Measurements from ENCODE around the gene C19orf25.
"Not testable (repeated sequence)": the region's sequence is repeated elsewhere in the genome, so short reads cannot be mapped to it uniquely, and the experiment has no call there.

The C19orf25 gene

DNA sequence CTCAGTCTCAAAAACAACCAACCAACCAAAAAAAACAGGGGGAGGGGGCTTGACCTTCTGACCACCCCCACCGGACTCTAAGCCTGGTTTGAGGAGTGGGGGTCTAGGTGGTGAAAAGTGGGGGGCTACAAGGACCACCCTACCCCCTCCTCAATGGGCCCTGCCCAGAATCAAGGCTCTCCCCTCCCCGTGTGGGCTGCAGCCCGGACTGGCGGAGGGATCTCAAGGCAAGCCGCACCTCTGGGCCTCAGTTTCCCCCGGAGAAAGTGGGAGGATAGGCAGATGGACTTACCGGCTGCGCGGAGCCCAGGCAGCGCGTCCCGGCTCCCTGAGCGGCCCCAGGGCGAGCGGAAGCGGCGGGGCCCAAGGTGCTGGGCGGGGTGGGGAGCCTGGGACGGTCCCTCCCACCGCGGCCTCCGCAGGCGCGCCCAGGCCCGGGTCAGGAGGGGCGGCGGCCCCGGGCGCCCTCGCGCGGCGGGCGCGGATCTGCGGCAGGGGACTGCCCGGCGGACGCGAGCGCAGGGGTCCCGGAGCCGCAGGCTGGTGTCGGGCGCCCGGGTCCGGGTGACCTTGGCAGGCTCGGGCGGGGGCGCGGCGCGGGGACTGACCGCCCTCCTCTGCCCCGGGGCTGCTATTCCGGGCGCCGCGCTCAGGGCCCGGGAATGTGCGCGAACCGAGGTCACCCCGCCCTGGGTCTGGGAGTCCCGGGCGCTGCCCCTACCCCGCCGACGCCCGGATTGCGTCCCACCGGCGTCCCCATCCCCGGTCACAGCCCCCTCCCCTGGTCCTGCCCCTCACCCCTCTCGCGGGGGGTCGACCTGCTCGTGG lies 33.9 kb upstream of the C19orf25 start, which contains the start of gene ADAMTSL5:
Gene ADAMTSL5 (minus strand): TSS at position 349 of the 828 bp plus-strand sequence. CDS start 2,076 bp downstream, outside the sequence.
- peak; percentile 51 to 65 for DNase-seq (ENCODE audit: low read depth in 2 of 2)

DNA sequence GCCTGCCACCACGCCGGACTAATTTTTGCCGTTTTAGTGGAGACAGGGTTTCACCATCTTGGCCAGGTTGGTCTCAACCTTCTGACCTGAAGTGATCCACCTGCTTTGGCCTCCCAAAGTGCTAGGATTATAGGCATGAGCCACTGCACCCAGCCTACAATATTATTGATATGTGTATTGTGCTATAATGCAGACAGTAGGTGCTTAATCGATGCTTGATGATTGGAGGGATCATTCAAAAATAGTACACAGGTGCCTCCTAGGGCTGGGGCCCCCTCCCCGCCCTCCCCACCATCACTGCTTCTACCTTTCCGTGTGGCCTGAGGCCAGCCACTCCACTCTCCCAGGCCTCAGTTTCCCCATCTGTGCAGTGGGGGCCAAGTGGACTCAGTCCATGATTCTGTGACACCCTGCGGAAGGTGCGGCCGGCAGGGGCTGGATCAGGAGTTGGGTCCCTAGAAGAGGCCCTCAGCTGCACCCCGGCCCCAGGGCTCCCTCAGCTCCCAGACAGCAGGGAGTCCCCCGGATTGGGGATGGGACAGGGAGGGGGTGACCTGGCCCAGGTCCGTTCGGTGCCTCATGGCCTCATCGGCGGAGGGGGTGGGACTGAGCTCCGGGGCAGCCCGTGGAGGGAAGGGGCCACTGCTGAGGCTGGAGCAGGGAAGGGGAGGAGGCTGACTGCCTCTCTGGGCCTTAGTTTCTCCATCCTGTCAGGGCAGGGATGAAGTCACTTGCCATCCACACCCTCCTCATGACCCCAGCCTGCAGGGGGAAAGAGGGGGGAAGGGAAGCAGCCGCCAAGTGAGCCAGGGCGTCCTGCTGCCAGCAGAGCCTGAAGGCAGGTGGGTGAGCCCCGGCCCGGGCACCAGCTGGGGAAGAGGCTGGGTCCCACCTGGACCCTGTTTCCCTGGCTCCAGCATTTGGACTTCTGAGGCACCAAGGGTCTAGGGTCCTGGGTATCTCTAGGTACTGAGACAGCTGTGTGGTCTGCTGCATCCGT lies 32.6 kb upstream of the C19orf25 start:
- no peak for DNase-seq (ENCODE audit: low read depth in 2 of 2)

DNA sequence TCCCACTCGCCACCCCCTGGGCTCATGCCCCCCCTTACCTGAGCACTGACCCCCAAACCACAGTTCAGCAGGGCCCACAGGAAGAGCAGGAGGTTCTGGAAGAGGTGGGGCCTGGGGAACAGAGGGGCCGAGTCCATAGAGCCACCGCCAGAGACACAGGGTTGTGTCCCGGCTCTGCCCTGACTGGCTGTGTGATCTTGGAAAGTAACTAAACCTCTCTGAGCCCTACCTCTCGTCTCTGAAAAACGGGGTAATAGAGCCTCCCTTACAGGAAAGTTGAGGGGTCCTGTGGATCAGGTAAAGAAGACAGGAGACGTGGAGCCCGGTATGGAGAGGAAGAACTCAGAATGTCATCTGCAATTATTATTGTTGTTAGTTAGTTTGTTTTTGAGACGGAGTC lies 31.8 kb upstream of the C19orf25 start:
- DNase-seq (ENCODE audit: low read depth in 2 of 2) = no peak

DNA sequence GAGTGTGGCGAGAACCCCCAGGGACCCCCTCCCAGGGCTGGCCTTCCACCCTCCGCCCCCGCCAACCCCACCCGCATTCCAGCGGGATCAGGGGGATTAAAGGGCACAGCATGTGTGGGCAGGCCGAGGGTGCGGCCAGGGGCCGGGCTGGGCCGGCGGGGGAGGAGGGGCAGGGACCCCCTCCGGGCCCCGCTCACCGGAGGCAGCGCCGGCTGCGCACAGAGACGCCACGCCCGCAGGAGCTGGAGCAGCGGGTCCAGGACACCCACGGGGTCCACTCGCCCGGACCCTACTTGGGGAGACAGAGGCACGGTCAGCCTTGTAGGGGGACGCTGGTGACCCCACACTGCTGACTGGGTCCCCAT lies 31.4 kb upstream of the C19orf25 start:
- no peak for DNase-seq (ENCODE audit: low read depth in 2 of 2)

DNA sequence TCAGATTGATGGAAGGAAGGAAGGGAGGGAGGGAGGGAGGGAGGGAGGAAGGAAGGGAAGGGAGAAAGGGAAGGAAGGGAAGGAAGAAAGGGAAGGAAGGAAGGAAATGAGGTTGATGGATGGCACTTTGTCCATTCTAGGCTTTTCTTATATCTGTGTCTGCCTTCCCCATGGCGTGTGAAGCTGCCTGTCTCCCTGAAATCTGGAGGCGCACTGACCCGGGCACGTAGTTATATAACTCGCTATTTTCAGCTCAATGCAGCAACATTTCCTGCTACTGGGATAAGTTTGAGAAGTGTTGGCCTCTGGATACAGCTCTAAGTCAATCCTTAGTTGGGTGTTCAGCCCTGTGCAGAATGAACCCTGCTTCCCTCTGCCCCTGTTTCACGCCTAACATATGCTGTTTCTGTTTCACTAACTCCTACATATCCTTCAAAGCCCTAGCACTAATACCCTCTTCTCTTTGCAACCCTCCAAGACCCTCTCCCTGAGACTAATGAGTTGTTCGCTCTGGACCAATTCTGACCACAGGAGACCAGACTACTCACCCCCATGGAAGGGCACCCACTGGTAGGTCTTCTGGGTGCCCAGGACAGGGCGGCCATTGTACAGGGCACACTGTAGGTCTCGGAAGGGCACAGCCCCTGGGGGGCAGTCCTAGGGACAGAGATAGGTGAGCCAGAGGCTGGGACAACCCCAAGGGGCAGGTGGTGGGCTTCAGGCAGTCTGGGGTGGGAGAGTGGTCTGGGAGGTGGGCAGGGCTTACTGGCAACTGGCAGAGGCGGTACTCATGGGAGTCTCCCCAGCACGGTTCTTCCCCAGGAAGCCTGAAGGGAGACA lies 30.8 kb upstream of the C19orf25 start:
- no peak for DNase-seq (ENCODE audit: low read depth in 2 of 2)

DNA sequence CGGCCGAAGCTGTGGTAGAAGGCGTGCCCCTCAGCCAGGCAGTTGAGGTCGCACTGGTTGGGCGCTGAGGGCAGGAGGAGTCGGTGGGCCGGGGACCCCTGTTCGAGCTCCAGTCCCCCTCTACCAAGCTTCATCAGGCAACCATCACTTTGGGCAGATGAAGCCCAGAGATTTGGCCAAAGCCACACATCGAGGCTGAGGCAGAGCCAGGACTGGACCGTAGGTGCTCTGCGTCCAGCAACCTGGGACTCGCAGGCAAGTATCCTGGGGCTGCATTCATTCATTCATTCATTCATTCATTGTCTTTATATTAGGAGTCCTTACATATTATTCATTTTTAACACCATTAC lies 29.5 kb upstream of the C19orf25 start:
- no peak for DNase-seq (ENCODE audit: low read depth in 2 of 2)

DNA sequence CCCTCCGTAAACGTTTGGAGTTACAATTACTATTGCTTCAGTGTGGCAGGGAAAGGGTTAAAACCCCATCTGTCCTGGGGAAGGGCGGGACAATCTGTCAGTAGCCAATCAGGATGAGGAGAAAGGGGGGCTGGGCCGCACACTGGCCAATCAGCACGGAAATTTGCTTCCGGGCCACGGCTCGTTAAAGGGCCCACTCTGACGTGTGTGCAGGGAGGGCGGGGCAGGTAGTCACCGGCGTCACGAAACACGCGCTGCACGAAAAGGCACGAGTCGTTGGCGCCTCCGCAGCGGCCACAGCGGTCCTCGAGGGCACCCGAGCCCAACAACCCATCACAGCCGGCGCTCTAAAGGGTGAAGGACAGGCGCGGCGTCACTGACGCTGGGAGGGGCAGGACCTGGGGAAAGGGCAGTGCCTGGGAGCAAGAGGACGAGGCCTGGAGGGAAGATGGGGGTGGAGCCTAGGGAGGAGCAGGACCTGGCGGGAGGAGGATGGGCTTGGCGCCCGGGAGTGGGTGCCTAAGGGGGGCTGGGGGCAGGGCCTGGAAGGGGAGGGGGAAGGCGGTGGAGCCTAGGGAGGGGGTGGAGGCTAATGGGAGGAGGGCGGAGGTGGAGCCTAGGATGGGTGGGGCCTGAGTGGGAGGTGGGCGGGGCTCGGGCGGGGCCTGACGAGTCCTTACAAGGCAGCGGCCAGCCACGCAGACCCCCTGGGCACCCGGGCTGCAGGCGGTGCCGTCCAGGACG lies 28.9 kb upstream of the C19orf25 start:
- peak; percentile 81 to 89 for DNase-seq (ENCODE audit: low read depth in 2 of 2)

DNA sequence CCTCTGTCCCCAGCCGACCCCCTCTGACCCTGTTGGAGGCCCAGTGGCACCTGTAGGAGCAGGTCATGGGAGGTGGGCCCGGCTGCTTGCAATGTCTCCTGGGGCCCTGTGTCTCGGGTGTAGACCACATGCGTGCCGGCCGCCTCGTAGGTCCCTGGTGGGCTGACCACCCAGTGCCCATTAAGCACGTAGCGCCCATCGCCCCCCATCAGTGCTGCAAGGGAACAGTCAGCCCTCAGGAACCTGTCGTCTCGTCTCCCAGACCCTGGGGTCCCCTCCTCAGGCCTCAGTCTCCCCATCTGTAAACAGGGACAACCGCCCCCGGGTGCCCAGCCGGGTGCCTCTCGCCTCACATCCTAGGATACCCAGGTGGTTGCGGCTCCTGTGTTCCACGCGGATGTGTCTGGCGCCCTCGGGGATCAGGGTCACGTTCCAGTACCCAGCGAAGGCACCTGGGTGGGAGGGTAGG lies 28.2 kb upstream of the C19orf25 start:
- no peak for DNase-seq (ENCODE audit: low read depth in 2 of 2)

DNA sequence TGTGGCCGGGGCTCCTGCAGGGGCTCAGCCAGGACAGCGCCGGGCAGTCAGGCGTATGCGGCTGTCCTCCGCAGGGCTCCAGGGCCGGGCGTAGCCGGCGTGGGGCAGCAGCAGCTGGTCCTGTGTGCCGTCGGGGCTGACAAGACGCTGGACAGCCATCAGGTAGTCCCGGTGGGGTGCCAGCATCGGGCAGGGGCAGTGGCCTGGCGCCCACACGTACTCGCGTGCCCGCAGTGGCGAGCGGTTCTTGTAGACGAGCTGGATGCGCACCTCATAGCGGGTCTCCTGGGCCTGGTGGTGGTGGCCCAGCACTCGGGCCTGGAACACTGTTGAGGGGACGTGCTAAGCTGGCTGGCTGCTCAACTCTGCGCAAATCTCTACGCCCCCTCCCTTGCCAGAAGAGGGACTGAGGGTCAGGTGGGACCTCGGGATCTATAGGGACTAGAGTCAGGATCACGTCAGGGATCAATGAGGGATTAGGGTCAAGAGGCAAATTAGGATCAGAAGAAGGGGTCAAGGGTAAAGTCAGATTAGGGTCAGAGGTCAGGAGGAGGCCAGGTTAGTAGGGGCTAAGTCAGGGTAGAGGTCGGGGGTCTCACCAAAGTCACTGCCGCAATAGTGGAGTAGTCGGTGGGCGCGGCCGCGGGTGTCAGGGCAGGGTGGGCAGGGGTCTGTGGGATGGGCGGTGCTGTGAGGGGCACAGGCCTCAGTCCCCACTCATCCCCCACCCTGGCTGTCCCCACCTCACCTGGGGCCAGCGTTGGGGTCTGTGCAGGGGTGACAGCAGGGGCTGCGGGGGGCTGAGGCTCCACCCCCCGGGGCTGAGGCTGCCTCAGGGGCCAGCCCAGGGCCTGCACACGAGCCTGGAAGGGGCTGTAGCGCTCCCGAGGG lies 27.2 kb upstream of the C19orf25 start:
- no peak for DNase-seq (ENCODE audit: low read depth in 2 of 2)

DNA sequence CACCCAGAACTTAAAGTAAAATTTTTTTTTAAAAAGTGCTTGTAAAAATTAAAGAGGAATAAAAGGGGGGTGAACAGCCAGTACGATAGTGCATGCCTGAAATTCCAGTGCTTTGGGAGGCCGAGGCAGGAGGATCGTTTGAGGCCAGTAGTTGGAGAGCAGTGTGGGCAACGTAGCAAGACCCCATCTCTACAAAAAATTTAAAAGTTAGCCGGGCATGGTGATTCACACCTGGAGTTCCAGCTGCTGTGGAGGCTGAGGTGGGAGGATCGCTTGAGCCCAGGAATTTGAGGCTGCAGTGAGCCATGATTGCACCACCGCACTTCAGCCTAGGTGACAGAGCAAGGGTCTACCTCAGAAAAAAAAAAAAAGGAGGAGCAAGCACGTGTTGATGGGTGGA lies 26.0 kb upstream of the C19orf25 start:
- no peak for DNase-seq (ENCODE audit: low read depth in 2 of 2)

DNA sequence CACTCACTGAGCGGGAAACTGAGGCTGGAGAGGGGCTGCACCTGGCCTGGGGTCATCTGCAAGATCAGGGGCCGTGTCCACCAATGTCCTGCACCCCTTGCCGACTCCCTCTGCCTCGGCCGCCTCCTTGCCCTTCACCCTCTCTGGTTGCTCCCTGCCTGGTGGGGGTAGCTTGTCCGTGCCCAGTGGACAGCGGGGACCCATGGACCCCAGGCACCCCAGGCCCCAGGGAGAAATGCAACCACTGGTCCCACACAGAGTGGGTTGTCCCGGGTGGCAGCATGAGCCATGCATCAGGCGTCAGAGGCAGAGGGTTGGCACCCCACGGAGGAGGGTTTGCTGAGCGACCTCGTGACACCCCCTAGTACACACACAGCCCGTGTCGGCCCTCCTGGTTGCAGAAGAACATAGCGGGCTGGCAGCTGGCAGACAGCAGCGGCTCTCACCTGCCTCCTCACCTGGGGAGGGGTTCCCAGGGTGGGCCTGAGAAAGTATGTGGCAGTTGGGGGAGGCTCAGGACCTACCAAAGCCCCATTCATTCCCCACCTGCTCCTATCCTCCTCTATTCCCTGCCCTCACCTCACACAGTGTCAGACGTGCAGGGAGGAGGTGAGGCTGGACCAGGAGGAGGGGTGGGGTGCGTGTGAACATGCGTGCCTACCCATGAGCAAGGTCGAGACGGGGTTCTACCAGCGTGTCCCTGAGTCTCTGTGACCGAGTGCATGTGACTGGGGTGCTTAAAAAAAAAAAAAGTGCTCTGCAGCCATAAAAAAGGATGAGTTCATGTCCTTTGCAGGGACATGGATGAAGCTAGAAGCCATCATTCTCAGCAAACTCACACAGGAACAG lies 25.1 kb upstream of the C19orf25 start:
- DNase-seq (ENCODE audit: low read depth in 2 of 2) = no peak

DNA sequence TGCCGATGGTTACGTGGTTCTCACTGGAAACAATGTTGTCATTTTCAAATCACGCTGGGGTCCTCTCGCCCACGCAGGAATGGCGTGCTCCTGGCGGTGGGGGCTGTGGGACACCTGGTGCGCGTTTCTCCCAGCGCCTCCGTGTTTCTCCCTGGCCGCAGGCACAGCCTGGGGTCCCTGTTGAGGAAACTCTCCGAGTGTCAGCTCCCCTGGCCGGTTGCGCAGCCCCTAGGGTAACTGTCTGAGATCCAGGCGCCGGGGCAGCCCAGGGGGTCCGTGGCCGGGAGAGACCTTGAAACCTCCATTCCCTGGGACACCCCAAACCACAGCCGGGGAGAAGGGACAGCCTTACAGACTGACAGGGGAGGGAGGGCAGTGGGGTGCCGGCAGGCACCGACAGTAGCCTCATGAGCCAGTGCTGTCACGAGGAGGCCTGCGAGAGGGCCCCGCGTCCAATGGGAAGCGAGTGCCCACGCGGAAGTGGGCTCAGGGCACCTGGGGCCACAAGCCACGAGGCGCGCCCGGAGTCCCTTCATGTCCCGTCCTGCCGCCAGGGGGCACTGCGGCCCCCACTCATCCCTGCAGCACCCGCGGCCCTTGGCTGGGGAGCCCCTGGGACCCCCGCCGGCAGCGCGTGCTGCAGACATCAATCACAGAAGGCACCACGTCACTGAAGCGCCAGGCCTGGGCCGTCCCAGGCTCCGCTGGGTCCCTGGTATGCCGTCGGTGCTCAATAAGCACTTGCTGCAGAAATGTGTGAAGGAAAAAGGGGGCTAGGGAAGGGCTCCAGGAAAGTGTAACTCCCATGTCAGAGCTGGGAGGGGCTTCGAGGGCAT lies 24.3 kb upstream of the C19orf25 start:
- DNase-seq (ENCODE audit: low read depth in 2 of 2) = peak; percentile 56 to 59

DNA sequence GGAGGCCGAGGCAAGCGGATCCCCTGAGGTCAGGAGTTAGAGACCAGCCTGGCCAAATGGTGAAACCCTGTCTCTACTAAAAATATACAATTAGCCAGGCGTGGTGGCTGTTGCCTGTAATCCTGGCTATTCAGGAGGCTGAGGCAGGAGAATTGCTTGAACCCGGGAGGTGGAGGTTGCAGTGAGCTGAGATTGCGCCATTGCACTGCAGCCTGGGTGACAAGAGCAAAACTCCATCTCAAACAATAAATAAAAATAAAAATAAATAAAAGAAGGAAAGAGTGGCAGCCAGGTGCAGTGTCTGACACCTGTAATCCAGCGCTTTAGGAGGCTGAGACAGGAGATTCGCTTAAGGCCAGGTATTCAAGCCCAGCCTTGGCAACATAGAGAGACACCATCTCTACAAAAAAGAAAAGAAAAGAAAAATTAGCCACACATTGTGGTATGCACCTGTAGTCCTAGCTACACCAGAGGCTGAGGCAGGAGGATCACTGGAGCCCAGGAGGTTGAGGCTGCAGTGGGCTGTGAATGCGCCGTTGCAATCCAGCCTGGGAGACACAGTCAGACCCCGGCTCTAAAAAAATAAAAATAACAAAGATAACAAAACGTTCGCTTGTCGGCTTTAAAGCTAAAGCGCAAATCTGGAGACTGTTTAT lies 23.5 kb upstream of the C19orf25 start:
- DNase-seq (ENCODE audit: low read depth in 2 of 2) = no peak

DNA sequence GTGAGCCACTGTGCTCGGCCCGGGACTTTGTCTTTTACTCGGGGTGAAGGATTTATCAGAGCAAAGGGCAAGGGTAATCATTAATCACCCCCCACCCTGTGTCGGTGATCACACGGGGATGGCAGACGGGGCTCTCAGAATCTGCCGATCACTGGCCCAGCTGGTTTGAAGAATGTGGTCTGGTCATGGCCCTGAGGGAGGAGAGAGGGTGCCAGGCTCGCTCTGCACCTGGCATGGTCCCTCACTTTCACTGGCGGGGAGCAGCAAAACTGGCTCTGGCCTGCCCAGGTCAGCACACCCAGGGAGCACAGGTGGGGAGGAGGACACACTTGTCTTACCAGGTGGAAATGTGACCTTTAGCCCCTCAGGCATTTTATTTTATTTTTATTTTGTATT lies 22.2 kb upstream of the C19orf25 start:
- no peak for DNase-seq (ENCODE audit: low read depth in 2 of 2)

DNA sequence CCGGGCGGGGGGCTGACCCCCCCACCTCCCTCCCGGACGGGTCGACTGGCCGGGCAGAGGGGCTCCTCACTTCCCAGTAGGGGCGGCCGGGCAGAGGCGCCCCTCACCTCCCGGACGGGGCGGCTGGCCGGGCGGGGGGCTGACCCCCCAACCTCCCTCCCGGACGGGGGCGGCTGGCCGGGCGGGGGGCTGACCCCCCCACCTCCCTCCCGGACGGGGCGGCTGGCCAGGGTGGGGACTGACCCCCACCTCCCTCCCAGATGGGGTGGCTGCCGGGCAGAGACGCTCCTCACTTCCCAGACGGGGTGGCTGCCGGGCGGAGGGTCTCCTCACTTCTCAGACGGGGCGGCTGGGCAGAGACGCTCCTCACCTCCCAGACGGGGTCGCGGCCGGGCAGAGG lies 20.2 kb upstream of the C19orf25 start:
- not testable (repeated sequence) for DNase-seq (ENCODE audit: low read depth in 2 of 2)

DNA sequence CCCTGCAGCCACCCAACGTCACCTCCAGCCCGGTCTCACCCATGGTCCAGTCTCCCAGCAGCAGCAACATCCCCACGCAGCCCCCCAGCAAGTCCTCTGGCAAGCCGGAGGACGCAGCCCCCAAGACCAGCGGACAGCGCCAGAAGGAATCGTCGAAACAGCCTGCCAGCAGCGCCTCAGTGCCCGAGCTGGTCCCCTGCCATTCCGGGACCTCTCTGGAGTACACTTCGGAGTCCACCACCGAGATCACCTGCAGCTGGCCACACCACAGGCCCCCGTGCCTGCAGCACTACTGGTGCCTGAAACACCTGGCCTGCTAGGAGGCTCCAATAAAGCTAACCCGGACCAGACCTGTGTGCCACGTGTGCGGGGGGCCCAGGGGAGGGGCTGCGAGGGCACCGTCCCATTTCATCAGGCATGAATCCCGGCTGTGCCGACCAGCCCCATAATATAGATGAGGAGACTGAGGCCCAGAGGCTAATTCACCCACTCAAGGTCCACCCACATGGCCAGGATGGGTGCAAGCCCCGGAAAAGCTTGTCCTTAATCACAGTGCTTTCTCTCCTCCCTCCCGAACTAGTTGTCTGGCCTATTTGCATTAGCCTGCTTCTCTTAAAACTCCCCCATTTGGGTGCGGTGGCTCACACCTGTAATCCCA lies 18.7 kb upstream of the C19orf25 start:
- DNase-seq (ENCODE audit: low read depth in 2 of 2) = no peak

All from activated CD4-positive, alpha-beta T cell treated with anti-CD3 and anti-CD28 coated beads for 24 hours (primary cell).